Activated T-cell treated with anti-CD3 and anti-CD28 coated beads, Interleukin-2, amount 50 U/mL, for 4 hours (primary cell): ENCODE measurements around the gene RNU5B-1. TPM values are rescaled to one million over a fixed set of nuclear protein-coding genes. Genes with fewer than 3 reads are reported as not detected.

Source experiments
- ATAC-seq, 2 donors: fragments of 200-7000 bp; cut with Tn5 transposase; one replicate each; pipeline ENCODE4 v1.10.0; 2021
- DNase-seq: peaks from one replicate; pipeline ENCODE4 v3.0.0-alpha.2; 2020
- H3K27me3 Mint-ChIP-seq: one replicate; pipeline ENCODE4 v1.8.0; 2021; ENCODE audit warnings: low read depth, mixed read lengths
- H3K36me3 Mint-ChIP-seq: one replicate; pipeline ENCODE4 v1.8.0; 2022; ENCODE audit warnings: mixed read lengths; ENCODE audit not compliant: insufficient read depth
- H3K4me1 Mint-ChIP-seq: one replicate; pipeline ENCODE4 v1.8.0; 2021; ENCODE audit warnings: low read depth, mixed read lengths
- H3K4me3 Mint-ChIP-seq: one replicate; pipeline ENCODE4 v1.8.0; 2021; ENCODE audit warnings: mild to moderate bottlenecking, moderate library complexity, mixed read lengths
- H3K9me3 Mint-ChIP-seq: one replicate; pipeline ENCODE4 v1.8.0; 2021; ENCODE audit warnings: mixed read lengths
- total RNA-seq, 3 donors: library from RNA; stranded (reverse); gene quantifications; one replicate each; pipeline ENCODE4 v1.2.1, GENCODE V29; 2021

RNU5B-1 gene
- total RNA-seq, 3 donors from 2014 or later = 14.0 TPM; not detected in 2

- H3K4me1 Mint-ChIP-seq = peaks cover 18% of the 10 kb centered on the region
- no peak for DNase-seq
- no peak for ATAC-seq
- peak overlapping the region; percentile 92 for H3K4me3 Mint-ChIP-seq
- no peaks in the 10 kb centered on the region for H3K27me3 Mint-ChIP-seq
- no peaks in the 10 kb centered on the region for H3K9me3 Mint-ChIP-seq
- no peaks in the 10 kb centered on the region for H3K36me3 Mint-ChIP-seq
These were observed 777 bp downstream of the RNU5B-1 start for GRCh38 chr15:65305150-65305758.

- peaks cover 13% of the 10 kb centered on the region for H3K4me1 Mint-ChIP-seq
- no peaks in the 10 kb centered on the region for H3K9me3 Mint-ChIP-seq
- H3K4me3 Mint-ChIP-seq = no peak overlapping the region
- H3K36me3 Mint-ChIP-seq = no peaks in the 10 kb centered on the region
- H3K27me3 Mint-ChIP-seq = no peaks in the 10 kb centered on the region
- no peak for ATAC-seq
- DNase-seq = no peak
These were observed 1.3 kb downstream of the RNU5B-1 start for GRCh38 chr15:65305776-65306175.

GRCh38 chr15:65306551-65306950, 2.1 kb downstream of the RNU5B-1 start:
- ATAC-seq (no peak), DNase-seq (no peak)
- H3K36me3 Mint-ChIP-seq = no peaks in the 10 kb centered on the region
- no peaks in the 10 kb centered on the region for H3K27me3 Mint-ChIP-seq
- no peaks in the 10 kb centered on the region for H3K9me3 Mint-ChIP-seq
- no peak overlapping the region for H3K4me3 Mint-ChIP-seq
- H3K4me1 Mint-ChIP-seq = peaks cover 13% of the 10 kb centered on the region

- Mint-ChIP-seq H3K27me3 (peaks cover 6% of the 10 kb centered on the region), H3K36me3 (no peaks in the 10 kb centered on the region), H3K4me1 (peaks cover 13% of the 10 kb centered on the region), H3K4me3 (no peak overlapping the region), H3K9me3 (no peaks in the 10 kb centered on the region)
- ATAC-seq (no peak), DNase-seq (no peak)
These were observed 3.5 kb downstream of the RNU5B-1 start for GRCh38 chr15:65307978-65308377.

GRCh38 chr15:65309882-65310418, 5.5 kb downstream of the RNU5B-1 start:
- H3K4me1 Mint-ChIP-seq = peaks cover 7% of the 10 kb centered on the region
- DNase-seq = no peak
- H3K36me3 Mint-ChIP-seq = no peaks in the 10 kb centered on the region
- H3K27me3 Mint-ChIP-seq = peaks cover 6% of the 10 kb centered on the region
- ATAC-seq = no peak
- H3K9me3 Mint-ChIP-seq = no peaks in the 10 kb centered on the region
- H3K4me3 Mint-ChIP-seq = no peak overlapping the region

GRCh38 chr15:65310431-65311137, 6.1 kb downstream of the RNU5B-1 start:
- DNase-seq (no peak), ATAC-seq (no peak)
- Mint-ChIP-seq H3K27me3 (peaks cover 10% of the 10 kb centered on the region), H3K9me3 (no peaks in the 10 kb centered on the region), H3K36me3 (no peaks in the 10 kb centered on the region), H3K4me1 (peaks cover 4% of the 10 kb centered on the region), H3K4me3 (no peak overlapping the region)

GRCh38 chr15:65311760-65312159, 7.3 kb downstream of the RNU5B-1 start:
- Mint-ChIP-seq H3K36me3 (no peaks in the 10 kb centered on the region), H3K4me3 (no peak overlapping the region), H3K9me3 (no peaks in the 10 kb centered on the region), H3K4me1 (no peaks in the 10 kb centered on the region), H3K27me3 (peaks cover 10% of the 10 kb centered on the region)
- ATAC-seq (no peak), DNase-seq (no peak)

- no peaks in the 10 kb centered on the region for H3K9me3 Mint-ChIP-seq
- ATAC-seq = no peak
- no peaks in the 10 kb centered on the region for H3K36me3 Mint-ChIP-seq
- peaks cover 10% of the 10 kb centered on the region for H3K27me3 Mint-ChIP-seq
- no peak for DNase-seq
- H3K4me1 Mint-ChIP-seq = no peaks in the 10 kb centered on the region
- no peak overlapping the region for H3K4me3 Mint-ChIP-seq
These were observed 8.0 kb downstream of the RNU5B-1 start for GRCh38 chr15:65312400-65312916.

- Mint-ChIP-seq H3K4me1 (no peaks in the 10 kb centered on the region), H3K9me3 (no peaks in the 10 kb centered on the region), H3K36me3 (no peaks in the 10 kb centered on the region), H3K4me3 (no peak overlapping the region), H3K27me3 (peaks cover 8% of the 10 kb centered on the region)
- ATAC-seq = peak; percentile 99
- DNase-seq = peak; percentile 72
These were observed 14.4 kb downstream of the RNU5B-1 start for GRCh38 chr15:65318870-65319356.

GRCh38 chr15:65323071-65323511, 18.6 kb downstream of the RNU5B-1 start:
- Mint-ChIP-seq H3K27me3 (peaks cover 4% of the 10 kb centered on the region), H3K4me1 (no peaks in the 10 kb centered on the region), H3K9me3 (no peaks in the 10 kb centered on the region), H3K4me3 (no peak overlapping the region), H3K36me3 (no peaks in the 10 kb centered on the region)
- DNase-seq (no peak), ATAC-seq (no peak)

- no peak for ATAC-seq
- H3K9me3 Mint-ChIP-seq = no peaks in the 10 kb centered on the region
- peaks cover 2% of the 10 kb centered on the region for H3K27me3 Mint-ChIP-seq
- DNase-seq = no peak
- H3K4me1 Mint-ChIP-seq = no peaks in the 10 kb centered on the region
- no peak overlapping the region for H3K4me3 Mint-ChIP-seq
- H3K36me3 Mint-ChIP-seq = no peaks in the 10 kb centered on the region
These were observed 21.6 kb downstream of the RNU5B-1 start for GRCh38 chr15:65326117-65326526.

GRCh38 chr15:65326818-65327217, 22.3 kb downstream of the RNU5B-1 start:
- Mint-ChIP-seq H3K9me3 (no peaks in the 10 kb centered on the region), H3K4me1 (no peaks in the 10 kb centered on the region), H3K36me3 (no peaks in the 10 kb centered on the region), H3K27me3 (peaks cover 2% of the 10 kb centered on the region), H3K4me3 (no peak overlapping the region)
- no peak for DNase-seq
- no peak for ATAC-seq

GRCh38 chr15:65327651-65328393, 23.3 kb downstream of the RNU5B-1 start:
- no peak for DNase-seq
- ATAC-seq = no peak
- H3K36me3 Mint-ChIP-seq = no peaks in the 10 kb centered on the region
- no peaks in the 10 kb centered on the region for H3K9me3 Mint-ChIP-seq
- no peak overlapping the region for H3K4me3 Mint-ChIP-seq
- H3K4me1 Mint-ChIP-seq = no peaks in the 10 kb centered on the region
- H3K27me3 Mint-ChIP-seq = peaks cover 3% of the 10 kb centered on the region
